Kidney epithelial cell (primary cell): Measurements from ENCODE around the gene KCTD18. TPM values are rescaled to one million over a fixed set of nuclear protein-coding genes. Genes with fewer than 3 reads are reported as not detected.

Experiments used
- DNase-seq: peaks from one replicate; pipeline ENCODE4 v3.0.0-alpha.2; 2010; ENCODE audit warnings: low read depth
- H3K27me3 ChIP-seq: 2 replicates; pipeline ENCODE4 v1.6.0; 2011; ENCODE audit warnings: low read length; ENCODE audit not compliant: control insufficient read depth, insufficient read depth
- H3K36me3 ChIP-seq: 2 replicates; pipeline ENCODE4 v1.5.1; 2011; ENCODE audit warnings: low read length; ENCODE audit not compliant: control insufficient read depth, insufficient read depth
- H3K4me3 ChIP-seq: 2 replicates; pipeline ENCODE4 v1.5.1; 2011; ENCODE audit warnings: low read depth, mild to moderate bottlenecking, control low read depth, low read length
- total RNA-seq: library from RNA; depleted of rRNA; stranded (reverse); fragments of >200 nt; gene quantifications from 2 replicates; pipeline ENCODE4 v1.2.3, GENCODE V29; 2015
- TF ChIP-seq, protein P1 (sequence below): IDR thresholded peaks from 2 replicates; pipeline ENCODE4 v1.5.1; 2011; ENCODE audit warnings: mild to moderate bottlenecking, moderate library complexity, low read length, control low read depth, inconsistent platforms; ENCODE audit not compliant: insufficient read depth, poor library complexity, severe bottlenecking

KCTD18 gene
- total RNA-seq, 1 donor from 2014 or later: 12.2 TPM

DNA sequence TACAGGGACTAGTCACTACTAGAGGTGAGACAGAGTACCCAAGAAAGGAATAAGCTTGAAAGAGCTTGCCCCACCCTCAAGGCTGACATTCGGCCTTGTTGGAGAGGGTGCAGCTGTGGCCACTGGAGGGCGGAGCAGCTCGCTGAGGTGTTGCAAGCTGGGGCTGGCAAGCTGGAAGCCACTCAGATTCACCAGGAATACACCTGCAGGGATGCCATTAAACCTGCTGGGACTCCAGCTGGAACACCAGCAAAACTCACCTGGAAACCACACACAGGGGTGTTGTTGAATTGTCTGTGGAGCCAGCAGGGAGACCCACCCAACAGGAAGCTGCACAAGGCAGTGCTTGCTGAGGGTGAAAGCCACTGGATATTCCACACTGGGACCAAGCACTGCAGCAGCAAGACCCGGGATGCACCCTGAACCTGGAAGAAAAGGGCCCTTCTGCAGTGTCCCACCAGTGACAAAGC lies 26.1 kb downstream of the KCTD18 start:
- no peak overlapping the region for H3K4me3 ChIP-seq
- no peaks in the 10 kb centered on the region for H3K27me3 ChIP-seq
- no peaks in the 10 kb centered on the region for H3K36me3 ChIP-seq
- no peak for DNase-seq
- TF ChIP-seq, protein P1, sequence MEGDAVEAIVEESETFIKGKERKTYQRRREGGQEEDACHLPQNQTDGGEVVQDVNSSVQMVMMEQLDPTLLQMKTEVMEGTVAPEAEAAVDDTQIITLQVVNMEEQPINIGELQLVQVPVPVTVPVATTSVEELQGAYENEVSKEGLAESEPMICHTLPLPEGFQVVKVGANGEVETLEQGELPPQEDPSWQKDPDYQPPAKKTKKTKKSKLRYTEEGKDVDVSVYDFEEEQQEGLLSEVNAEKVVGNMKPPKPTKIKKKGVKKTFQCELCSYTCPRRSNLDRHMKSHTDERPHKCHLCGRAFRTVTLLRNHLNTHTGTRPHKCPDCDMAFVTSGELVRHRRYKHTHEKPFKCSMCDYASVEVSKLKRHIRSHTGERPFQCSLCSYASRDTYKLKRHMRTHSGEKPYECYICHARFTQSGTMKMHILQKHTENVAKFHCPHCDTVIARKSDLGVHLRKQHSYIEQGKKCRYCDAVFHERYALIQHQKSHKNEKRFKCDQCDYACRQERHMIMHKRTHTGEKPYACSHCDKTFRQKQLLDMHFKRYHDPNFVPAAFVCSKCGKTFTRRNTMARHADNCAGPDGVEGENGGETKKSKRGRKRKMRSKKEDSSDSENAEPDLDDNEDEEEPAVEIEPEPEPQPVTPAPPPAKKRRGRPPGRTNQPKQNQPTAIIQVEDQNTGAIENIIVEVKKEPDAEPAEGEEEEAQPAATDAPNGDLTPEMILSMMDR: peak; percentile 67

DNA sequence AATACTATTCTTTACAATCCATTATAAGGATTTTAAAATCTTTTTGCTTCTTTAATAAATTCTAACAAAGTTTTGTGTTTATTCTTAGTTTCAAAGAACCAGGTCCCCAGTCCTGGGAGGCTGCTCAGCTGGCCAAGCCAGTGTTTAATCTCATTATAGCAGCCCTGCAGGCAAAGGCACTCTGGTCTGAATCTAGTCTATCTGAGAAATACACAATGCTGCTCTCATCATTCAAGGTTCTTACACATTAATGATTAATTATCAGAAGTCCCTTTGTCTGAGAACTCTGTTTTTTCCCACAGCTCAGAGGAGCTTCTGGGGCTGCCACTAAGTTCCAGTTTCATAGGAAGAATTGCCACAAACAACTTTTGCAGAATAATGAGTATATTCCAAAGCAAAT lies 27.7 kb downstream of the KCTD18 start:
- TF ChIP-seq, protein P1: no peak

DNA sequence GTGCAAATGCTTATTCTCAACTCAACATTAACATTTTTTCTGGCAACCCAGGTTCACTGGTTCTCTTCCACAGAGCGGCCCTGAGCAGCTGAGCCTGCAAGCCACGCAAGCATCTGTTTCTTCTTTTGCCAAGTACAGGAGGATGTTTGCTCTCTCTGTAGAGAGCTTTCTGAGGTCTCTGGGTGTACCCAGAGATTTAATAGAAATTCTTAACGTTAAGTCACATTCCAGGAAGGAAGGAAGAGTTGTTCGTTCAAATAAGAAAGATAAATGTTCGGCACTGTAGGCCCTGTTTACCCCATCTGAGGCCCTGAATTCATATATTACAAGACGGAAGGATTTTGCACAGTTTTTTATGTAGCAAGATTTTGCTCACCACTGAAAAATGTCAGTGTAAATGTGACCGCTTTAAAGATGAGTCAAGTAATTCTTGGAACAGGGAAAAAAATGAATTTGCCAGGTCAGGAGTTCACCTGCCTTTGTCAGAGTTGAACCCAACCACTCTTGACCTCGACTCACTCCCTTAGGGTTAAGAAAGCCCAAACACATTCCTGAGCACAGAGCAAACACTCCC lies 30.1 kb downstream of the KCTD18 start:
- no peaks in the 10 kb centered on the region for H3K27me3 ChIP-seq
- no peak for DNase-seq
- TF ChIP-seq, protein P1: no peak
- peaks cover under 1% of the 10 kb centered on the region for H3K36me3 ChIP-seq
- no peak overlapping the region for H3K4me3 ChIP-seq

More for the DNA sequence above, 27.7 kb downstream of the KCTD18 start:
- DNase-seq: no peak
- Histone ChIP-seq H3K36me3 (no peaks in the 10 kb centered on the region), H3K27me3 (no peaks in the 10 kb centered on the region), H3K4me3 (no peak overlapping the region)

DNA sequence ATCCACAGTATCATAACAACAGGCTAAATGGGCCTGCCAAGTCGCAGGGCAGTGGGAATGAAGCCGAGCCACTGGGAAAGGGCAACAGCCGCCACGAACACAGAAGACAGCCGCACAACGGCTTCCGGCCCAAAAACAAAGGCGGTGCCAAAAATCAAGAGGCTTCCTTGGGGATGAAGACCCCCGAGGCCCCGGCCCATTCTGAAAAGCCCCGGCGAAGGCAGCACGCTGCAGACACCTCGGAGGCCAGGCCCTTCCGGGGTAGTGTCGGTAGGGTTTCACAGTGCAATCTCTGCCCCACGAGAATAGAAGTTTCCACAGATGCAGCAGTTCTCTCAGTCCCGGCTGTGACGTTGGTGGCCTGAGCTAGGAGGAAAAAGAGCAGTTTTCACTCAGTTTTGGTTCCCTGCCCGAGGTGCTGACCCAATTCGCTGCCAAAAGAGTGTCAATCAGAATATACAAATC lies 32.2 kb downstream of the KCTD18 start:
- Histone ChIP-seq H3K27me3 (no peaks in the 10 kb centered on the region), H3K36me3 (peaks cover 1% of the 10 kb centered on the region), H3K4me3 (no peak overlapping the region)
- DNase-seq: no peak
- TF ChIP-seq, protein P1: no peak

DNA sequence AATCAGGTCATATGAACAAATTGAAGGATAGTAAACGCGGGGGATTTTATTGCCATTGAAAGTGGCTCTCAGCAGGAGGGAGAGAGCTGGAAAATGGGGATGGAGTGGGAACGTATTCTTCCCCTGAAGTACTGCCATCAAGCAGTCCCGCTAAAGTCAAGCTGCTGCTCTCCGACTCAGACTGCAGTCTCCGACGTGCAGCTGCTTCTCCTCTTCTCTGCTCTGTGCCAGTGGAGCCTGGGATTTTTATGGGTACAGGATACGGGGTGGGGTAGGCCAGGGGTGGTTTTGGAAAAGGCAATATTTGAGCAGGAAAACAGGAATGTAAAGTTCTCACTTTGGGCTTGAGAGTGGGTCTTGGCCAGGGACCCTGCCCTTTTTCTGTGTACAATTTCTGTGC lies 33.0 kb downstream of the KCTD18 start:
- TF ChIP-seq, protein P1: no peak
- H3K36me3 ChIP-seq: peaks cover 1% of the 10 kb centered on the region

DNA sequence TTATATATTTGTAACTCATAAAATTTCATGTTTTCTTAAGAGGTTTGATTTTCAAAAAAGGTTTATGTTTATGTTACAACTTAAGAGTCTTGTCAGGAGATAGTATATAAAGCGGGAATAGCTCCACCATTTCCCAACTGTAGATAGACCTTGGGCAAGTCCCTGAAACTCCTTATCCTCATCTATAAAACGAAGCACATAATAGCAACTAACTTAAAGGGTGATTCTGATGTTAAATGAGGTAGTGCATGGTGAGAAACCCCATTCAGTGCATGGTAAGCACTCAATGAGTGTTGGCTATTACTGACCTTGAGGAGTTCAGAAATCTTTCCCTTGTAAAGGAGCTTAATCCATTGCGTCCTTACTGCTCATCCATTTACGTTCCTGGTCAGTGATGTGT lies 34.1 kb downstream of the KCTD18 start:
- H3K4me3 ChIP-seq: no peak overlapping the region
- no peaks in the 10 kb centered on the region for H3K27me3 ChIP-seq
- DNase-seq: no peak
- peaks cover 1% of the 10 kb centered on the region for H3K36me3 ChIP-seq
- TF ChIP-seq, protein P1: no peak

More for the DNA sequence above, 33.0 kb downstream of the KCTD18 start:
- H3K4me3 ChIP-seq: no peak overlapping the region
- no peaks in the 10 kb centered on the region for H3K27me3 ChIP-seq
- DNase-seq: no peak
